Endothelial cell of umbilical vein (primary cell): ENCODE results near the gene ANAPC7. TPM values are rescaled to one million over a fixed set of nuclear protein-coding genes. Genes with fewer than 3 reads are reported as not detected.

Experiments used
- BruUV-seq: library from RNA; stranded (reverse); fragments of 400-500 nt; replicated peaks from 2 replicates; lab custom pipeline; 2021; lab: Mats Ljungman, UMichigan
- CTCF ChIA-PET: fragments of 300-600, 350-600 bp; sonication (Branson Sonifier 250); formaldehyde crosslinking; loops from one replicate; lab custom pipeline; 2021; ENCODE audit warnings: antibody characterized with exemption, inconsistent platforms; lab: Charles Lee
- POLR2A ChIA-PET: fragments of 300-600, 350-600 bp; sonication (Branson Sonifier 250); formaldehyde crosslinking; loops from one replicate; lab custom pipeline; 2021; ENCODE audit warnings: antibody characterized with exemption, inconsistent platforms; lab: Charles Lee
- DNase-seq: peaks from one replicate; pipeline ENCODE4 v3.0.0-alpha.2; 2011; ENCODE audit warnings: low read depth, low spot score
- FAIRE-seq: peaks from 2 replicates; lab custom pipeline; 2011; peaks lifted over from hg19 to GRCh38; lab: Jason Lieb, UNC
- H2AFZ ChIP-seq: 2 replicates; pipeline ENCODE4 v1.6.0; 2012; ENCODE audit warnings: low read depth, low read length, control low read depth, inconsistent platforms
- H3K27ac ChIP-seq: 2 replicates; pipeline ENCODE4 v1.5.1; 2011; ENCODE audit warnings: low read depth, mild to moderate bottlenecking, control low read depth, low read length, moderate library complexity; ENCODE audit not compliant: insufficient read depth
- H3K27me3 ChIP-seq, 2 experiments: 2 replicates each; pipeline versions ENCODE4 v1.6.0 to v1.6.1; 2011; ENCODE audit warnings: low read length in 2 of 2, mixed read lengths in 1 of 2; ENCODE audit not compliant: control insufficient read depth in 2 of 2, insufficient read depth in 2 of 2
- H3K36me3 ChIP-seq, 2 experiments: 2 replicates in 1 of 2; 3 replicates in 1 of 2; pipeline ENCODE4 v1.5.1; 2011; ENCODE audit warnings: low read length in 2 of 2, mild to moderate bottlenecking in 1 of 2, moderate library complexity in 1 of 2; ENCODE audit not compliant: control insufficient read depth in 2 of 2, insufficient read depth in 2 of 2; ENCODE audit errors: extremely low read depth in 1 of 2
- H3K4me1 ChIP-seq: 3 replicates; pipeline ENCODE4 v1.5.1; 2011; ENCODE audit warnings: mild to moderate bottlenecking, low read length; ENCODE audit not compliant: control insufficient read depth, insufficient read depth; ENCODE audit errors: extremely low read depth
- H3K4me2 ChIP-seq: 2 replicates; pipeline ENCODE4 v1.6.1; 2011; ENCODE audit warnings: low read length, control low read depth, mixed read lengths; ENCODE audit not compliant: insufficient read depth
- H3K4me3 ChIP-seq, 3 experiments: fragments of 200-600 bp in 1 of 3; sonication (generic), shearing (Covaris generic) in 1 of 3; replicated peaks in 1 of 3; 2 replicates each; pipeline ENCODE4 v1.5.1; 2011 to 2016; ENCODE audit warnings: control low read depth in 3 of 3, low read length in 3 of 3, mild to moderate bottlenecking in 2 of 3, inconsistent platforms in 1 of 3, low read depth in 1 of 3, moderate library complexity in 1 of 3; ENCODE audit not compliant: insufficient read depth in 1 of 3
- H3K79me2 ChIP-seq: 2 replicates; pipeline ENCODE4 v1.6.0; 2012; ENCODE audit warnings: low read length, inconsistent platforms; ENCODE audit not compliant: control insufficient read depth, insufficient read depth
- H3K9ac ChIP-seq: replicated peaks from 2 replicates; pipeline ENCODE3; 2011; ENCODE audit warnings: low read length, control low read depth; ENCODE audit not compliant: insufficient read depth; ENCODE audit errors: extremely low read depth
- H3K9me1 ChIP-seq: replicated peaks from 3 replicates; pipeline ENCODE4 v1.6.0; 2011; ENCODE audit warnings: mild to moderate bottlenecking, low read length; ENCODE audit not compliant: control insufficient read depth, insufficient read depth; ENCODE audit errors: extremely low read depth
- H3K9me3 ChIP-seq: replicated peaks from 2 replicates; pipeline ENCODE4 v1.5.1; 2012; ENCODE audit warnings: low read length, inconsistent platforms; ENCODE audit not compliant: control insufficient read depth, insufficient read depth
- H4K20me1 ChIP-seq: replicated peaks from 2 replicates; pipeline ENCODE3; 2011; ENCODE audit warnings: mild to moderate bottlenecking, low read length; ENCODE audit not compliant: control insufficient read depth, insufficient read depth; ENCODE audit errors: extremely low read depth
- CTCF ChIP-seq, 2 donors: IDR thresholded peaks; 1 replicate in 1 of 2; 2 replicates in 1 of 2; pipeline ENCODE4 v1.5.1; 2011; ENCODE audit warnings: low read length in 2 of 2, mild to moderate bottlenecking in 2 of 2, moderate library complexity in 2 of 2, control low read depth in 1 of 2, inconsistent platforms in 1 of 2, low read depth in 1 of 2; ENCODE audit not compliant: insufficient read depth in 1 of 2; ENCODE audit errors: extremely low read depth in 1 of 2
- EZH2 ChIP-seq: IDR thresholded peaks from 2 replicates; pipeline ENCODE4 v1.6.1; 2012; ENCODE audit warnings: borderline replicate concordance, low read depth, mild to moderate bottlenecking, moderate library complexity, low read length, inconsistent platforms; ENCODE audit not compliant: severe bottlenecking
- FOS ChIP-seq: IDR thresholded peaks from 2 replicates; pipeline ENCODE4 v1.6.1; 2011; ENCODE audit warnings: mild to moderate bottlenecking, low read length, moderate library complexity, borderline replicate concordance; ENCODE audit not compliant: insufficient read depth
- GATA2 ChIP-seq: IDR thresholded peaks from 2 replicates; pipeline ENCODE4 v1.7.0; 2011; ENCODE audit warnings: low read depth, mild to moderate bottlenecking, moderate library complexity, mixed read lengths, low read length; ENCODE audit not compliant: insufficient read length, insufficient read depth
- JUN ChIP-seq: IDR thresholded peaks from 2 replicates; pipeline ENCODE4 v1.6.1; 2011; ENCODE audit warnings: borderline replicate concordance, low read depth; ENCODE audit not compliant: insufficient read length, insufficient read depth
- MAX ChIP-seq: IDR thresholded peaks from 2 replicates; pipeline ENCODE4 v1.6.1; 2011; ENCODE audit not compliant: insufficient read depth, insufficient read length
- MYC ChIP-seq: IDR thresholded peaks from one replicate; pipeline ENCODE4 v1.6.1; 2011; ENCODE audit warnings: mild to moderate bottlenecking, low read depth, low read length
- POLR2A ChIP-seq: IDR thresholded peaks from 2 replicates; pipeline ENCODE4 v1.6.1; 2012; ENCODE audit warnings: low read depth, mild to moderate bottlenecking, control low read depth, low read length
- POLR2AphosphoS5 ChIP-seq: IDR thresholded peaks from 2 replicates; pipeline ENCODE4 v1.6.1; 2012; ENCODE audit warnings: low read depth, mild to moderate bottlenecking, control low read depth, low read length, moderate library complexity; ENCODE audit not compliant: insufficient read depth
- dilution Hi-C: fragments of 300-500 bp; cut with MboI; formaldehyde crosslinking; loops from one replicate; pipeline ENCODE4 v1.15.0; 2019; ENCODE audit warnings: low sequenced_read_pairs; ENCODE audit not compliant: extremely low pct_ligation_motif_present
- intact Hi-C: fragments of 100-400 bp; cut with micrococcal nuclease; formaldehyde crosslinking; loops from one replicate; pipeline ENCODE4 v1.10.0; 2022
- polyA plus RNA-seq, 4 experiments: library from polyadenylated mRNA; depleted of rRNA in 3 of 4; stranded (reverse) in 3 of 4; unstranded in 1 of 4; fragments of >200 nt; gene quantifications; 2 replicates each; pipeline versions ENCODE4 v1.2.1 to v1.2.3, GENCODE V29; 2011 to 2012; ENCODE audit warnings: missing spikeins in 1 of 4
- total RNA-seq: library from RNA; stranded (reverse); gene quantifications from 2 replicates; pipeline ENCODE4 v1.2.3, GENCODE V29; 2021

ANAPC7 gene
- total and polyA plus RNA-seq, 2 donors (not counting 3 experiments of a cell fraction or from before 2014, with no cell fraction given) = 54.2 to 89.0 TPM

- H3K4me1 ChIP-seq = peaks cover 6% of the 10 kb centered on the region
- DNase-seq (no peak), FAIRE-seq (no peak)
- BruUV-seq = no TSS peak
- POLR2A ChIA-PET = no interaction called here
- H3K9me3 ChIP-seq = no peaks in the 10 kb centered on the region
- H3K9me1 ChIP-seq = no peaks in the 10 kb centered on the region
- H3K36me3 ChIP-seq = peaks cover 35 to 56% of the 10 kb centered on the region in 2 experiments
- CTCF ChIA-PET = interaction anchor here (0.7 to 1.2 kb wide), 2 partner anchors 84 to 254 kb away, joined by 3 to 4 read pairs; no protein-coding TSS in a partner anchor
- H4K20me1 ChIP-seq = no peaks in the 10 kb centered on the region
- H3K79me2 ChIP-seq = no peaks in the 10 kb centered on the region
- dilution Hi-C loops (no loop called here), intact Hi-C loops (no loop called here)
- H3K4me3 ChIP-seq = no peak overlapping the region
- H2AFZ ChIP-seq = no peak overlapping the region
- H3K9ac ChIP-seq = no peak overlapping the region
- H3K27ac ChIP-seq = no peak overlapping the region
- H3K4me2 ChIP-seq = no peak overlapping the region
- no peak for TF ChIP-seq MAX
- no peak for TF ChIP-seq JUN
- TF ChIP-seq MYC = no peak
- TF ChIP-seq POLR2A = no peak
- TF ChIP-seq CTCF (IDR thresholded peaks at IDR 0.05; ENCODE audit: extremely low read depth in 1 of 2, insufficient read depth in 1 of 2, low read depth in 1 of 2, low read length in 2 of 2) = no peak
- TF ChIP-seq GATA2 = no peak
- no peak for TF ChIP-seq EZH2
- TF ChIP-seq FOS = no peak
- no peak for TF ChIP-seq POLR2AphosphoS5
- H3K27me3 ChIP-seq = no peaks in the 10 kb centered on the region
Observed at GRCh38 chr12:110347767-110348166, 55.7 kb downstream of the ANAPC7 start.
